ENCODE results near the gene IMPA2.

Gene IMPA2

GRCh38 chr18:12007063-12007462 lies 25.8 kb downstream of the IMPA2 start:
- TF ChIP-seq CTCF (conservative IDR thresholded peaks at IDR 0.05; ENCODE audit: low read length): no peak
- no peak for TF ChIP-seq EZH2phosphoT487 (IDR thresholded peaks at IDR 0.05; ENCODE audit: borderline replicate concordance)
- Histone ChIP-seq H3K4me2 (ENCODE audit: low read depth, low read length, poor library complexity, severe bottlenecking) (no peak overlapping the region), H3K9me3 (ENCODE audit: insufficient read depth, low read depth, low read length) (no peaks in the 10 kb centered on the region), H3K4me3 (ENCODE audit: low read length, poor library complexity, severe bottlenecking) (no peak overlapping the region), H3K9ac (ENCODE audit: low read depth, low read length, poor library complexity, severe bottlenecking) (no peak overlapping the region), H3K79me2 (ENCODE audit: insufficient read depth, low read length) (no peaks in the 10 kb centered on the region), H4K20me1 (ENCODE audit: insufficient read depth, low read length, poor library complexity, severe bottlenecking) (no peaks in the 10 kb centered on the region), H3F3A (ENCODE audit: low read depth) (no peaks in the 10 kb centered on the region), H3K36me3 (ENCODE audit: insufficient read depth, low read length) (no peaks in the 10 kb centered on the region), H3K27me3 (ENCODE audit: insufficient read depth, low read length, poor library complexity, severe bottlenecking) (no peaks in the 10 kb centered on the region), H3K9me2 (replicated peaks; ENCODE audit: low read depth, low read length) (no peaks in the 10 kb centered on the region), H2AFZ (ENCODE audit: low read length) (no peak overlapping the region), H3K4me1 (ENCODE audit: insufficient read depth, low read length, poor library complexity, severe bottlenecking) (no peaks in the 10 kb centered on the region)

- Histone ChIP-seq H3K27me3 (ENCODE audit: insufficient read depth, low read length, poor library complexity, severe bottlenecking) (no peaks in the 10 kb centered on the region), H3K4me3 (ENCODE audit: low read length, poor library complexity, severe bottlenecking) (no peak overlapping the region), H4K20me1 (ENCODE audit: insufficient read depth, low read length, poor library complexity, severe bottlenecking) (no peaks in the 10 kb centered on the region), H3K9ac (ENCODE audit: low read depth, low read length, poor library complexity, severe bottlenecking) (no peak overlapping the region), H3K36me3 (ENCODE audit: insufficient read depth, low read length) (no peaks in the 10 kb centered on the region), H3F3A (ENCODE audit: low read depth) (no peaks in the 10 kb centered on the region), H3K4me2 (ENCODE audit: low read depth, low read length, poor library complexity, severe bottlenecking) (no peak overlapping the region), H3K9me2 (replicated peaks; ENCODE audit: low read depth, low read length) (no peaks in the 10 kb centered on the region), H3K79me2 (ENCODE audit: insufficient read depth, low read length) (no peaks in the 10 kb centered on the region), H3K9me3 (ENCODE audit: insufficient read depth, low read depth, low read length) (no peaks in the 10 kb centered on the region), H3K4me1 (ENCODE audit: insufficient read depth, low read length, poor library complexity, severe bottlenecking) (no peaks in the 10 kb centered on the region), H2AFZ (ENCODE audit: low read length) (no peak overlapping the region)
- TF ChIP-seq EZH2phosphoT487 (IDR thresholded peaks at IDR 0.05; ENCODE audit: borderline replicate concordance) (no peak), CTCF (conservative IDR thresholded peaks at IDR 0.05; ENCODE audit: low read length) (no peak)
Measured at GRCh38 chr18:12008181-12008767, 27.0 kb downstream of the IMPA2 start.

GRCh38 chr18:12008842-12009580 lies 27.7 kb downstream of the IMPA2 start:
- Histone ChIP-seq H3K79me2 (ENCODE audit: insufficient read depth, low read length) (no peaks in the 10 kb centered on the region), H3K9ac (ENCODE audit: low read depth, low read length, poor library complexity, severe bottlenecking) (no peak overlapping the region), H3F3A (ENCODE audit: low read depth) (no peaks in the 10 kb centered on the region), H3K36me3 (ENCODE audit: insufficient read depth, low read length) (no peaks in the 10 kb centered on the region), H3K4me1 (ENCODE audit: insufficient read depth, low read length, poor library complexity, severe bottlenecking) (no peaks in the 10 kb centered on the region), H3K4me2 (ENCODE audit: low read depth, low read length, poor library complexity, severe bottlenecking) (no peak overlapping the region), H3K27me3 (ENCODE audit: insufficient read depth, low read length, poor library complexity, severe bottlenecking) (no peaks in the 10 kb centered on the region), H3K4me3 (ENCODE audit: low read length, poor library complexity, severe bottlenecking) (no peak overlapping the region), H3K9me2 (replicated peaks; ENCODE audit: low read depth, low read length) (no peaks in the 10 kb centered on the region), H3K9me3 (ENCODE audit: insufficient read depth, low read depth, low read length) (no peaks in the 10 kb centered on the region), H2AFZ (ENCODE audit: low read length) (no peak overlapping the region), H4K20me1 (ENCODE audit: insufficient read depth, low read length, poor library complexity, severe bottlenecking) (no peaks in the 10 kb centered on the region)
- no peak for TF ChIP-seq CTCF (conservative IDR thresholded peaks at IDR 0.05; ENCODE audit: low read length)
- TF ChIP-seq EZH2phosphoT487 (IDR thresholded peaks at IDR 0.05; ENCODE audit: borderline replicate concordance): no peak
